ENCODE measurements around the gene NRTN.

GRCh38 chr19:5809053-5809452 lies 4.2 kb downstream of the NRTN start:
- TF ChIP-seq CTCF (conservative IDR thresholded peaks at IDR 0.05; ENCODE audit: low read length) (no peak), EZH2phosphoT487 (IDR thresholded peaks at IDR 0.05; ENCODE audit: borderline replicate concordance) (no peak)
